Measurements from ENCODE around the gene APLP1.
"Not testable (repeated sequence)": the region's sequence is repeated elsewhere in the genome, so short reads cannot be mapped to it uniquely, and the experiment has no call there.

APLP1 gene
- total RNA-seq: 0.07 to 0.58 (median 0.22) reads per million in 3 experiments

GRCh38 chr19:35868172-35868822 is at the start of gene APLP1:
APLP1 (plus strand) TSS chr19:35868574; CDS start chr19:35868637, 63 bp downstream.
- DNase-seq: peak; percentile 43

- no peak for DNase-seq
Observed at GRCh38 chr19:35822579-35822978, 45.8 kb upstream of the APLP1 start.

- DNase-seq: no peak
Observed at GRCh38 chr19:35824150-35824549, 44.2 kb upstream of the APLP1 start.

GRCh38 chr19:35828692-35829301 is 39.6 kb upstream of the APLP1 start:
- DNase-seq: peak; percentile 30

GRCh38 chr19:35830986-35831385 is 37.4 kb upstream of the APLP1 start:
- no peak for DNase-seq

- no peak for DNase-seq
Observed at GRCh38 chr19:35832054-35832453, 36.3 kb upstream of the APLP1 start.

- DNase-seq: no peak
Observed at GRCh38 chr19:35833972-35834371, 34.4 kb upstream of the APLP1 start.

GRCh38 chr19:35836096-35836495 is 32.3 kb upstream of the APLP1 start:
- not testable (repeated sequence) for DNase-seq

GRCh38 chr19:35841961-35842595 is 26.3 kb upstream of the APLP1 start:
- DNase-seq: no peak

GRCh38 chr19:35842666-35843272 is 25.6 kb upstream of the APLP1 start:
- no peak for DNase-seq

GRCh38 chr19:35843676-35844481 is 24.5 kb upstream of the APLP1 start:
- no peak for DNase-seq

- DNase-seq: no peak
Observed at GRCh38 chr19:35844482-35845214, 23.7 kb upstream of the APLP1 start.

- no peak for DNase-seq
Observed at GRCh38 chr19:35845215-35846037, 22.9 kb upstream of the APLP1 start.

GRCh38 chr19:35846038-35846668 is 22.2 kb upstream of the APLP1 start:
- no peak for DNase-seq

- DNase-seq: no peak
Observed at GRCh38 chr19:35847911-35848310, 20.5 kb upstream of the APLP1 start.

GRCh38 chr19:35848486-35848885 is 19.9 kb upstream of the APLP1 start:
- no peak for DNase-seq

- DNase-seq: no peak
Observed at GRCh38 chr19:35848919-35849505, 19.4 kb upstream of the APLP1 start.

GRCh38 chr19:35851213-35852028 is 17.0 kb upstream of the APLP1 start:
- no peak for DNase-seq

- no peak for DNase-seq
Observed at GRCh38 chr19:35852029-35852780, 16.2 kb upstream of the APLP1 start, which contains the start of gene NPHS1. NPHS1 (minus strand) TSS chr19:35852504; CDS start chr19:35851837, 667 bp downstream.
